Measurements from ENCODE around the gene HLTF. TPM values are rescaled to one million over a fixed set of nuclear protein-coding genes. Genes with fewer than 3 reads are reported as not detected.

HLTF gene
- total RNA-seq, 1 experiment from 2014 or later, result 73.4 TPM

GRCh38 chr3:149115114-149115513, 28.8 kb upstream of the HLTF start:
- no peak for TF ChIP-seq TCF7L2 (IDR thresholded peaks at IDR 0.05; ENCODE audit: borderline replicate concordance, extremely low read depth, insufficient read depth, insufficient read length)
- TF ChIP-seq ZFX (IDR thresholded peaks at IDR 0.05), result no peak
- no peak for TF ChIP-seq FOSL1 (IDR thresholded peaks at IDR 0.05; ENCODE audit: low read depth)
- TF ChIP-seq YY1 (IDR thresholded peaks at IDR 0.05; ENCODE audit: extremely low read depth, insufficient replicate concordance, low read depth, low read length), result no peak
- TF ChIP-seq EZH2phosphoT487 (IDR thresholded peaks at IDR 0.05; ENCODE audit: borderline replicate concordance), result no peak
- TF ChIP-seq RAD21 (IDR thresholded peaks at IDR 0.05; ENCODE audit: low read depth), result no peak
- TF ChIP-seq REST (IDR thresholded peaks at IDR 0.05; ENCODE audit: low read depth), result no peak
- TF ChIP-seq MAX (IDR thresholded peaks at IDR 0.05), result no peak
- no peak for TF ChIP-seq CTCF (IDR thresholded peaks at IDR 0.05 in 2 of 3, conservative IDR thresholded peaks at IDR 0.05 in 1 of 3; ENCODE audit: borderline replicate concordance in 1 of 3, insufficient read depth in 1 of 3, low read depth in 2 of 3, low read length in 2 of 3)
- TF ChIP-seq ATF3 (IDR thresholded peaks at IDR 0.05), result no peak
- TF ChIP-seq POLR2AphosphoS5 (IDR thresholded peaks at IDR 0.05; ENCODE audit: low read depth, low read length), result no peak
- no peak for TF ChIP-seq ZNF274 (IDR thresholded peaks at IDR 0.05; ENCODE audit: low read depth, low read length)
- no peak for TF ChIP-seq CEBPB (IDR thresholded peaks at IDR 0.05; ENCODE audit: low read depth)
- no peak for TF ChIP-seq ZBTB33 (IDR thresholded peaks at IDR 0.05; ENCODE audit: extremely low read depth, insufficient replicate concordance, low read length)
- no peak for TF ChIP-seq POLR2A (IDR thresholded peaks at IDR 0.05; ENCODE audit: borderline replicate concordance, extremely low read depth, insufficient read depth, insufficient read length)
- TF ChIP-seq ELF1 (IDR thresholded peaks at IDR 0.05; ENCODE audit: borderline replicate concordance, low read depth), result no peak
- TF ChIP-seq EGR1 (IDR thresholded peaks at IDR 0.05; ENCODE audit: low read depth), result no peak
- no peak for TF ChIP-seq SIN3A (IDR thresholded peaks at IDR 0.05; ENCODE audit: low read depth)
- no peak for TF ChIP-seq SRF (IDR thresholded peaks at IDR 0.05; ENCODE audit: low read depth)
- no peak for TF ChIP-seq EZH2 (IDR thresholded peaks at IDR 0.05)
- no peak overlapping the region for H3K4me2 ChIP-seq (ENCODE audit: low read length)
- CTCF ChIA-PET, result interaction anchor here (0.6 kb wide), 1 partner anchor 12 kb away, joined by 4 read pairs; no protein-coding TSS in a partner anchor
- H3K9me3 ChIP-seq (ENCODE audit: control insufficient read depth in 1 of 2, insufficient read depth in 1 of 2, low read depth in 1 of 2, low read length in 2 of 2), result no peaks in the 10 kb centered on the region
- H2AFZ ChIP-seq (ENCODE audit: low read depth, low read length, poor library complexity, severe bottlenecking), result no peak overlapping the region
- no peaks in the 10 kb centered on the region for H3K36me3 ChIP-seq (ENCODE audit: control insufficient read depth in 1 of 2, insufficient read depth in 2 of 2, low read length in 2 of 2)
- ATAC-seq, result no peak
- RAD21 ChIA-PET (ENCODE audit: low non-redundant PET in 1 of 2, low total read pairs in 2 of 2, uncharacterized antibody in 2 of 2, unreplicated experiment in 2 of 2), result interaction anchor here in 1 of 2 experiments (1.0 kb wide), 1 partner anchor 160 kb away, joined by 4 read pairs; no protein-coding TSS in a partner anchor
- H3K4me1 ChIP-seq (ENCODE audit: control insufficient read depth in 1 of 2, insufficient read depth in 2 of 2, low read length in 2 of 2), result no peaks in the 10 kb centered on the region
- no peaks in the 10 kb centered on the region for H4K20me1 ChIP-seq (ENCODE audit: insufficient read depth)
- no peaks in the 10 kb centered on the region for H3K27me3 ChIP-seq (ENCODE audit: insufficient read depth, low read length)
- no peak overlapping the region for H3K27ac ChIP-seq (ENCODE audit: low read depth, low read length)
- no peaks in the 10 kb centered on the region for H3K79me2 ChIP-seq (ENCODE audit: insufficient read depth, low read length)
- BruUV-seq (replicated peaks), result no TSS peak
- intact Hi-C loops (cut with micrococcal nuclease), result no loop called here
- H3K9ac ChIP-seq (ENCODE audit: low read length), result no peak overlapping the region
- no peak overlapping the region for H3K4me3 ChIP-seq (replicated peaks in 1 of 2; ENCODE audit: low read depth in 1 of 2, low read length in 2 of 2)
- H3K9me2 ChIP-seq (ENCODE audit: insufficient read depth), result no peaks in the 10 kb centered on the region
- no peak for DNase-seq (ENCODE audit: low read depth, low spot score)
- POLR2A ChIA-PET, result no interaction called here

Data from HCT116 (cell line).